ENCODE results near the gene FA2H. TPM values are rescaled to one million over a fixed set of nuclear protein-coding genes. Genes with fewer than 3 reads are reported as not detected.

Gene FA2H
- total and polyA plus RNA-seq, 2 of the 13 experiments (the other 11 are each of a cell fraction or from before 2014, with no cell fraction given): 0.20 TPM; not detected in 1

GRCh38 chr16:74666425-74667254 lies 108.0 kb downstream of the FA2H start, which contains the start of gene RFWD3 (continued):
- peak in 1 of 2 experiments; percentile 31; a peak in 1 of 4 replicates for TF ChIP-seq REST (IDR thresholded peaks at IDR 0.05; ENCODE audit: borderline replicate concordance in 1 of 2, low read depth in 1 of 2, low read length in 2 of 2)
- peak; percentile 87 for TF ChIP-seq ZNF781 (CRISPR knock-in tag; IDR thresholded peaks at IDR 0.05; ENCODE audit: borderline replicate concordance, not compliant biosample characterization)
- peak; percentile 13; the same call in 1 of the 2 replicates for TF ChIP-seq STAG1 (CRISPR knock-in tag; IDR thresholded peaks at IDR 0.05)
- peak; percentile 29; the same call in 1 of the 2 replicates for TF ChIP-seq ZNF350 (CRISPR knock-in tag; IDR thresholded peaks at IDR 0.05; ENCODE audit: borderline replicate concordance, low read depth)
- TF ChIP-seq ZSCAN22 (CRISPR knock-in tag; IDR thresholded peaks at IDR 0.05): peak; percentile 67; the same call in 1 of the 2 replicates
- peak; percentile 97 for TF ChIP-seq E2F1 (CRISPR knock-in tag; IDR thresholded peaks at IDR 0.05)
- TF ChIP-seq ZNF510 (CRISPR knock-in tag; IDR thresholded peaks at IDR 0.05; ENCODE audit: low read depth): peak; percentile 67; the same call in 1 of the 2 replicates
- 0 out of 2 replicates have a peak, but pooled peaks have one; percentile 13 for TF ChIP-seq ZNF589 (CRISPR knock-in tag; conservative IDR thresholded peaks at IDR 0.05)
- TF ChIP-seq KLF16 (CRISPR knock-in tag; IDR thresholded peaks at IDR 0.05): no peak; a peak in 1 of 4 replicates
- TF ChIP-seq TMF1 (CRISPR knock-in tag; IDR thresholded peaks at IDR 0.05; ENCODE audit: low read depth): no peak
- peak; percentile 49 for TF ChIP-seq CBX1 (IDR thresholded peaks at IDR 0.05; ENCODE audit: low read depth)
- 0 out of 2 replicates have a peak, but pooled peaks have one; percentile 28 for TF ChIP-seq LBX2 (CRISPR knock-in tag; IDR thresholded peaks at IDR 0.05; ENCODE audit: borderline replicate concordance)
- peak; percentile 47; the same call in 1 of the 2 replicates for TF ChIP-seq THAP9 (CRISPR knock-in tag; IDR thresholded peaks at IDR 0.05; ENCODE audit: borderline replicate concordance)
- TF ChIP-seq YEATS4 (CRISPR knock-in tag; IDR thresholded peaks at IDR 0.05; ENCODE audit: borderline replicate concordance): peak; percentile 88
- TF ChIP-seq ZNF337 (CRISPR knock-in tag; IDR thresholded peaks at IDR 0.05; ENCODE audit: borderline replicate concordance, low read depth): 0 out of 2 replicates have a peak, but pooled peaks have one; percentile 36
- TF ChIP-seq ONECUT2 (CRISPR knock-in tag; IDR thresholded peaks at IDR 0.05): peak; percentile 42; the same call in 1 of the 2 replicates
- TF ChIP-seq DRAP1 (CRISPR knock-in tag; IDR thresholded peaks at IDR 0.05): peak; percentile 71; the same call in 1 of the 2 replicates
